PFSK-1 (cell line): Measurements from ENCODE around the gene BFSP2.

Experiments used
- POLR2AphosphoS5 ChIP-seq: IDR thresholded peaks from 2 replicates; pipeline ENCODE4 v1.6.1; 2012; ENCODE audit warnings: low read depth, mild to moderate bottlenecking, control low read depth, low read length, moderate library complexity
- REST ChIP-seq, 2 experiments: IDR thresholded peaks; 2 replicates each; pipeline versions ENCODE4 v1.6.1 to v1.8.0; 2011 to 2012; ENCODE audit warnings: low read depth in 2 of 2, low read length in 2 of 2, control low read depth in 1 of 2, inconsistent platforms in 1 of 2, mild to moderate bottlenecking in 1 of 2, moderate library complexity in 1 of 2; ENCODE audit not compliant: insufficient read depth in 1 of 2
- SIN3A ChIP-seq: IDR thresholded peaks from 2 replicates; pipeline ENCODE4 v1.6.1; 2012; ENCODE audit warnings: mild to moderate bottlenecking, low read length, moderate library complexity, borderline replicate concordance; ENCODE audit not compliant: insufficient read depth

GRCh38 chr3:133491481-133492059, 91.7 kb downstream of the BFSP2 start:
- TF ChIP-seq SIN3A (no peak), REST (IDR thresholded peaks at IDR 0.05; ENCODE audit: insufficient read depth in 1 of 2, low read depth in 2 of 2, low read length in 2 of 2) (no peak), POLR2AphosphoS5 (no peak)
